ENCODE results near the gene TP53AIP1.

TP53AIP1 gene

GRCh38 chr11:128941573-128942271 is 949 bp downstream of the TP53AIP1 start:
- Histone ChIP-seq H3K27me3 (ENCODE audit: control insufficient read depth, insufficient read depth, low read length) (peaks cover 29% of the 10 kb centered on the region), H3K9ac (ENCODE audit: low read depth, low read length) (no peak overlapping the region)

GRCh38 chr11:128941110-128941509 is 1.6 kb downstream of the TP53AIP1 start:
- no peak overlapping the region for H3K4me3 ChIP-seq (ENCODE audit: low read length)
- no peak overlapping the region for H3K9ac ChIP-seq (ENCODE audit: low read depth, low read length)
- H3K27me3 ChIP-seq (ENCODE audit: control insufficient read depth, insufficient read depth, low read length): peaks cover 29% of the 10 kb centered on the region
- peaks cover 10% of the 10 kb centered on the region for H3K4me1 ChIP-seq (ENCODE audit: control insufficient read depth, insufficient read depth, low read length)
- H3K9me3 ChIP-seq (replicated peaks; ENCODE audit: low read length): no peaks in the 10 kb centered on the region
- H3K36me3 ChIP-seq (ENCODE audit: insufficient read depth, low read length): no peaks in the 10 kb centered on the region
- H3K4me2 ChIP-seq (ENCODE audit: low read length): no peak overlapping the region

More at GRCh38 chr11:128941573-128942271, 949 bp downstream of the TP53AIP1 start:
- Histone ChIP-seq H3K4me3 (ENCODE audit: low read length) (no peak overlapping the region), H3K36me3 (ENCODE audit: insufficient read depth, low read length) (no peaks in the 10 kb centered on the region), H3K9me3 (replicated peaks; ENCODE audit: low read length) (no peaks in the 10 kb centered on the region), H3K4me2 (ENCODE audit: low read length) (no peak overlapping the region), H3K4me1 (ENCODE audit: control insufficient read depth, insufficient read depth, low read length) (peaks cover 10% of the 10 kb centered on the region)

GRCh38 chr11:128940603-128941002 is 2.1 kb downstream of the TP53AIP1 start:
- Histone ChIP-seq H3K4me2 (ENCODE audit: low read length) (peak overlapping the region; percentile 28), H3K9me3 (replicated peaks; ENCODE audit: low read length) (no peaks in the 10 kb centered on the region), H3K36me3 (ENCODE audit: insufficient read depth, low read length) (no peaks in the 10 kb centered on the region), H3K9ac (ENCODE audit: low read depth, low read length) (no peak overlapping the region), H3K4me3 (ENCODE audit: low read length) (no peak overlapping the region), H3K4me1 (ENCODE audit: control insufficient read depth, insufficient read depth, low read length) (peaks cover 10% of the 10 kb centered on the region), H3K27me3 (ENCODE audit: control insufficient read depth, insufficient read depth, low read length) (peaks cover 29% of the 10 kb centered on the region)

GRCh38 chr11:128940156-128940555 is 2.5 kb downstream of the TP53AIP1 start:
- Histone ChIP-seq H3K9ac (ENCODE audit: low read depth, low read length) (no peak overlapping the region), H3K4me2 (ENCODE audit: low read length) (peak overlapping the region; percentile 28)

GRCh38 chr11:128939591-128939990 is 3.1 kb downstream of the TP53AIP1 start:
- H3K9me3 ChIP-seq (replicated peaks; ENCODE audit: low read length): no peaks in the 10 kb centered on the region
- peak overlapping the region; percentile 11 for H3K4me2 ChIP-seq (ENCODE audit: low read length)
- no peak overlapping the region for H3K9ac ChIP-seq (ENCODE audit: low read depth, low read length)
- H3K4me3 ChIP-seq (ENCODE audit: low read length): no peak overlapping the region
- H3K36me3 ChIP-seq (ENCODE audit: insufficient read depth, low read length): no peaks in the 10 kb centered on the region
- H3K4me1 ChIP-seq (ENCODE audit: control insufficient read depth, insufficient read depth, low read length): peaks cover 10% of the 10 kb centered on the region
- peaks cover 29% of the 10 kb centered on the region for H3K27me3 ChIP-seq (ENCODE audit: control insufficient read depth, insufficient read depth, low read length)

More at GRCh38 chr11:128940156-128940555, 2.5 kb downstream of the TP53AIP1 start:
- H3K9me3 ChIP-seq (replicated peaks; ENCODE audit: low read length): no peaks in the 10 kb centered on the region
- H3K27me3 ChIP-seq (ENCODE audit: control insufficient read depth, insufficient read depth, low read length): peaks cover 29% of the 10 kb centered on the region
- peaks cover 10% of the 10 kb centered on the region for H3K4me1 ChIP-seq (ENCODE audit: control insufficient read depth, insufficient read depth, low read length)
- H3K4me3 ChIP-seq (ENCODE audit: low read length): no peak overlapping the region
- no peaks in the 10 kb centered on the region for H3K36me3 ChIP-seq (ENCODE audit: insufficient read depth, low read length)

- Histone ChIP-seq H3K36me3 (ENCODE audit: insufficient read depth, low read length) (no peaks in the 10 kb centered on the region), H3K9ac (ENCODE audit: low read depth, low read length) (no peak overlapping the region), H3K4me1 (ENCODE audit: control insufficient read depth, insufficient read depth, low read length) (peaks cover 10% of the 10 kb centered on the region), H3K9me3 (replicated peaks; ENCODE audit: low read length) (no peaks in the 10 kb centered on the region), H3K4me3 (ENCODE audit: low read length) (no peak overlapping the region), H3K4me2 (ENCODE audit: low read length) (no peak overlapping the region), H3K27me3 (ENCODE audit: control insufficient read depth, insufficient read depth, low read length) (peaks cover 29% of the 10 kb centered on the region)
Measured at GRCh38 chr11:128938156-128938885, 4.3 kb downstream of the TP53AIP1 start.

GRCh38 chr11:128937480-128937879 is 5.2 kb downstream of the TP53AIP1 start:
- no peak overlapping the region for H3K4me2 ChIP-seq (ENCODE audit: low read length)
- H3K36me3 ChIP-seq (ENCODE audit: insufficient read depth, low read length): no peaks in the 10 kb centered on the region
- peaks cover 29% of the 10 kb centered on the region for H3K27me3 ChIP-seq (ENCODE audit: control insufficient read depth, insufficient read depth, low read length)
- peaks cover 10% of the 10 kb centered on the region for H3K4me1 ChIP-seq (ENCODE audit: control insufficient read depth, insufficient read depth, low read length)
- no peak overlapping the region for H3K9ac ChIP-seq (ENCODE audit: low read depth, low read length)
- H3K4me3 ChIP-seq (ENCODE audit: low read length): no peak overlapping the region
- no peaks in the 10 kb centered on the region for H3K9me3 ChIP-seq (replicated peaks; ENCODE audit: low read length)

- Histone ChIP-seq H3K9me3 (replicated peaks; ENCODE audit: low read length) (no peaks in the 10 kb centered on the region), H3K4me3 (ENCODE audit: low read length) (no peak overlapping the region), H3K4me1 (ENCODE audit: control insufficient read depth, insufficient read depth, low read length) (peaks cover 10% of the 10 kb centered on the region), H3K4me2 (ENCODE audit: low read length) (no peak overlapping the region), H3K9ac (ENCODE audit: low read depth, low read length) (no peak overlapping the region), H3K27me3 (ENCODE audit: control insufficient read depth, insufficient read depth, low read length) (peaks cover 31% of the 10 kb centered on the region), H3K36me3 (ENCODE audit: insufficient read depth, low read length) (no peaks in the 10 kb centered on the region)
Measured at GRCh38 chr11:128936606-128937251, 5.9 kb downstream of the TP53AIP1 start.

GRCh38 chr11:128934926-128935325 is 7.7 kb downstream of the TP53AIP1 start:
- Histone ChIP-seq H3K4me2 (ENCODE audit: low read length) (no peak overlapping the region), H3K27me3 (ENCODE audit: control insufficient read depth, insufficient read depth, low read length) (peaks cover 17% of the 10 kb centered on the region), H3K9ac (ENCODE audit: low read depth, low read length) (no peak overlapping the region), H3K36me3 (ENCODE audit: insufficient read depth, low read length) (no peaks in the 10 kb centered on the region), H3K4me3 (ENCODE audit: low read length) (no peak overlapping the region), H3K9me3 (replicated peaks; ENCODE audit: low read length) (no peaks in the 10 kb centered on the region), H3K4me1 (ENCODE audit: control insufficient read depth, insufficient read depth, low read length) (peaks cover 4% of the 10 kb centered on the region)

GRCh38 chr11:128934351-128934750 is 8.3 kb downstream of the TP53AIP1 start:
- Histone ChIP-seq H3K9me3 (replicated peaks; ENCODE audit: low read length) (no peaks in the 10 kb centered on the region), H3K4me3 (ENCODE audit: low read length) (no peak overlapping the region), H3K27me3 (ENCODE audit: control insufficient read depth, insufficient read depth, low read length) (peaks cover 17% of the 10 kb centered on the region), H3K36me3 (ENCODE audit: insufficient read depth, low read length) (no peaks in the 10 kb centered on the region), H3K4me1 (ENCODE audit: control insufficient read depth, insufficient read depth, low read length) (peaks cover 1% of the 10 kb centered on the region), H3K9ac (ENCODE audit: low read depth, low read length) (no peak overlapping the region), H3K4me2 (ENCODE audit: low read length) (no peak overlapping the region)

- H3K9me3 ChIP-seq (replicated peaks; ENCODE audit: low read length): no peaks in the 10 kb centered on the region
- no peak overlapping the region for H3K4me2 ChIP-seq (ENCODE audit: low read length)
- no peak overlapping the region for H3K4me3 ChIP-seq (ENCODE audit: low read length)
- H3K27me3 ChIP-seq (ENCODE audit: control insufficient read depth, insufficient read depth, low read length): peaks cover 17% of the 10 kb centered on the region
- H3K9ac ChIP-seq (ENCODE audit: low read depth, low read length): no peak overlapping the region
- H3K4me1 ChIP-seq (ENCODE audit: control insufficient read depth, insufficient read depth, low read length): no peaks in the 10 kb centered on the region
- no peaks in the 10 kb centered on the region for H3K36me3 ChIP-seq (ENCODE audit: insufficient read depth, low read length)
Measured at GRCh38 chr11:128933481-128934178, 9.0 kb downstream of the TP53AIP1 start.
